ENCODE results near the gene POLR1H. TPM values are rescaled to one million over a fixed set of nuclear protein-coding genes. Genes with fewer than 3 reads are reported as not detected.

Gene POLR1H
- total and polyA plus RNA-seq, 2 experiments from 2014 or later: 28.1 to 93.6 TPM

DNA sequence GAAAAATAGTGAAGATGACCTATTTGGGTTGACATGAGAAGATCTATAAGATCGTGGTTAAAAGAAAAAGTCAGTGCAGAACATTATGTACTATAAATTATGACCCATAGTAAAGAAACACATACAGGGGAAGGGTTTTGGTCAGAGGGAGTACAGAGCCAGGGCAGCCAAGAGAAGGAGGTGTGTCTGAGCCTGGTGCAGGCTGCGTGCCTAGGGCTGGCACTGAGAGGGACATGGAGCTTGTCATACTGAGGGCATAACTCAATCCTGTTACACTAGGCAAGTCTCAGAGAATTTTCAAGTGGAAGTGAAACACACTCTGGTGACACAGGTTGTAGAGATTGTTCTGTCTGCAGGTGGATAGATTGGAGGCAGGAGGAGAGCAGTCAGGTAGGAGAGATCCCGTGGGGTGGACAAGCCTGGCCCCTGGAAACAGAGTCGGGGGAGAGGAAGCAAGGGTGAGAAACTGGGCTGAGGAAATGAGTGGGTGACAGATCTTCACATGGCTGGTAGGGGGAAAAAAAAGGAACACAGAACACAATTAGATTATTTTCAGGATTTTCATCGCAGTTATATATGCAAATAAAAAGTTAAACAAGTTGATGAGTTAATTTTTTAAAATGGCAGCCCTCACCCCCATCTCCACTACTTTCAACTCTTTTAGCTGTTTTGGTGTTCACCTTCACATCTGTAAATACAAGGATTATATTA lies 33.0 kb downstream of the POLR1H start (continued):
- TF ChIP-seq ZNF331 (CRISPR knock-in tag; IDR thresholded peaks at IDR 0.05; ENCODE audit: low read depth) (no peak), CREB1 (CRISPR knock-in tag; IDR thresholded peaks at IDR 0.05; ENCODE audit: low read depth) (no peak), ZNF114 (CRISPR knock-in tag; IDR thresholded peaks at IDR 0.05) (no peak), STAT1 (IDR thresholded peaks at IDR 0.05; ENCODE audit: unreplicated experiment) (no peak)

DNA sequence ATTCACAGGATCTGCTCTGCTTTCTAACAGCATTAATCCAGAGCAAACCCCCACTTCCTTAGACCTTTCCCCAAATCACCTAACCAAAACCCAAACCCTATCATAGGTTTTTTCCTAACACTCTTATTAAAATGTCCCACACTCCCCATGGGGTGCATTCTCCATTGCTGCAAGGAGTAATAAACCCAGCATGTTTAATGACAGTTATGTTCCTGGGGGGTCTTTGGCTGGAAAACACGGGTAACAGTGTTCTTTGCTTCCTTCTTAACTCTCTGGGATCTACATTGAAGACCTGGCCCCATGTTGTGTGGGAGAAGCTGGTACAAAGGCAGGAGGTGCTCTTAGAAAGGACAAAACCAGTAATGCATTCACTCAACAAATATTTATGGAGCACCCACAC lies 35.8 kb downstream of the POLR1H start:
- H3K27me3 ChIP-seq (ENCODE audit: insufficient read depth): peaks cover 90% of the 10 kb centered on the region
- H4K20me1 ChIP-seq (replicated peaks; ENCODE audit: insufficient read depth): no peaks in the 10 kb centered on the region
- peaks cover 19% of the 10 kb centered on the region for H3K4me1 ChIP-seq (ENCODE audit: insufficient read depth)
- no peak overlapping the region for H3K27ac ChIP-seq (ENCODE audit: low read depth)
- no peak overlapping the region for H3K4me2 ChIP-seq
- DNase-seq (ENCODE audit: low spot score) (no peak), ATAC-seq (no peak)
- Mint-ChIP-seq H3K27ac (no peak overlapping the region), H3K4me1 (peaks cover 22% of the 10 kb centered on the region), H3K9me3 (no peaks in the 10 kb centered on the region; the same call in 2 of the 3 replicates), H3K4me3 (no peak overlapping the region), H3K27me3 (ENCODE audit: insufficient read depth, low read depth, poor library complexity) (peaks cover 54% of the 10 kb centered on the region), H3K36me3 (ENCODE audit: low read depth) (no peaks in the 10 kb centered on the region; the same call in 2 of the 3 replicates)
- no peaks in the 10 kb centered on the region; the same call in 1 of the 2 replicates for H3F3A ChIP-seq (replicated peaks; ENCODE audit: low read depth)
- no peaks in the 10 kb centered on the region for H3K79me2 ChIP-seq (replicated peaks; ENCODE audit: insufficient read depth)
- H3K36me3 ChIP-seq (ENCODE audit: insufficient read depth): no peaks in the 10 kb centered on the region
- no peaks in the 10 kb centered on the region for H3K9me2 ChIP-seq (ENCODE audit: insufficient read depth)
- no peak overlapping the region for H2AFZ ChIP-seq
- H3K4me3 ChIP-seq: no peak overlapping the region
- TF ChIP-seq POLR2AphosphoS5 (IDR thresholded peaks at IDR 0.05; ENCODE audit: low read depth): no peak
- TF ChIP-seq ZNF331 (CRISPR knock-in tag; IDR thresholded peaks at IDR 0.05; ENCODE audit: low read depth): no peak
- no peak for TF ChIP-seq JUNB (IDR thresholded peaks at IDR 0.05; ENCODE audit: unreplicated experiment)
- TF ChIP-seq EZH2 (IDR thresholded peaks at IDR 0.05; ENCODE audit: low read depth, unreplicated experiment): no peak
- TF ChIP-seq ZNF114 (CRISPR knock-in tag; IDR thresholded peaks at IDR 0.05): no peak
- TF ChIP-seq STAT1 (IDR thresholded peaks at IDR 0.05; ENCODE audit: unreplicated experiment): no peak
- TF ChIP-seq NANOG (IDR thresholded peaks at IDR 0.05; ENCODE audit: borderline replicate concordance): no peak
- TF ChIP-seq, protein P1, sequence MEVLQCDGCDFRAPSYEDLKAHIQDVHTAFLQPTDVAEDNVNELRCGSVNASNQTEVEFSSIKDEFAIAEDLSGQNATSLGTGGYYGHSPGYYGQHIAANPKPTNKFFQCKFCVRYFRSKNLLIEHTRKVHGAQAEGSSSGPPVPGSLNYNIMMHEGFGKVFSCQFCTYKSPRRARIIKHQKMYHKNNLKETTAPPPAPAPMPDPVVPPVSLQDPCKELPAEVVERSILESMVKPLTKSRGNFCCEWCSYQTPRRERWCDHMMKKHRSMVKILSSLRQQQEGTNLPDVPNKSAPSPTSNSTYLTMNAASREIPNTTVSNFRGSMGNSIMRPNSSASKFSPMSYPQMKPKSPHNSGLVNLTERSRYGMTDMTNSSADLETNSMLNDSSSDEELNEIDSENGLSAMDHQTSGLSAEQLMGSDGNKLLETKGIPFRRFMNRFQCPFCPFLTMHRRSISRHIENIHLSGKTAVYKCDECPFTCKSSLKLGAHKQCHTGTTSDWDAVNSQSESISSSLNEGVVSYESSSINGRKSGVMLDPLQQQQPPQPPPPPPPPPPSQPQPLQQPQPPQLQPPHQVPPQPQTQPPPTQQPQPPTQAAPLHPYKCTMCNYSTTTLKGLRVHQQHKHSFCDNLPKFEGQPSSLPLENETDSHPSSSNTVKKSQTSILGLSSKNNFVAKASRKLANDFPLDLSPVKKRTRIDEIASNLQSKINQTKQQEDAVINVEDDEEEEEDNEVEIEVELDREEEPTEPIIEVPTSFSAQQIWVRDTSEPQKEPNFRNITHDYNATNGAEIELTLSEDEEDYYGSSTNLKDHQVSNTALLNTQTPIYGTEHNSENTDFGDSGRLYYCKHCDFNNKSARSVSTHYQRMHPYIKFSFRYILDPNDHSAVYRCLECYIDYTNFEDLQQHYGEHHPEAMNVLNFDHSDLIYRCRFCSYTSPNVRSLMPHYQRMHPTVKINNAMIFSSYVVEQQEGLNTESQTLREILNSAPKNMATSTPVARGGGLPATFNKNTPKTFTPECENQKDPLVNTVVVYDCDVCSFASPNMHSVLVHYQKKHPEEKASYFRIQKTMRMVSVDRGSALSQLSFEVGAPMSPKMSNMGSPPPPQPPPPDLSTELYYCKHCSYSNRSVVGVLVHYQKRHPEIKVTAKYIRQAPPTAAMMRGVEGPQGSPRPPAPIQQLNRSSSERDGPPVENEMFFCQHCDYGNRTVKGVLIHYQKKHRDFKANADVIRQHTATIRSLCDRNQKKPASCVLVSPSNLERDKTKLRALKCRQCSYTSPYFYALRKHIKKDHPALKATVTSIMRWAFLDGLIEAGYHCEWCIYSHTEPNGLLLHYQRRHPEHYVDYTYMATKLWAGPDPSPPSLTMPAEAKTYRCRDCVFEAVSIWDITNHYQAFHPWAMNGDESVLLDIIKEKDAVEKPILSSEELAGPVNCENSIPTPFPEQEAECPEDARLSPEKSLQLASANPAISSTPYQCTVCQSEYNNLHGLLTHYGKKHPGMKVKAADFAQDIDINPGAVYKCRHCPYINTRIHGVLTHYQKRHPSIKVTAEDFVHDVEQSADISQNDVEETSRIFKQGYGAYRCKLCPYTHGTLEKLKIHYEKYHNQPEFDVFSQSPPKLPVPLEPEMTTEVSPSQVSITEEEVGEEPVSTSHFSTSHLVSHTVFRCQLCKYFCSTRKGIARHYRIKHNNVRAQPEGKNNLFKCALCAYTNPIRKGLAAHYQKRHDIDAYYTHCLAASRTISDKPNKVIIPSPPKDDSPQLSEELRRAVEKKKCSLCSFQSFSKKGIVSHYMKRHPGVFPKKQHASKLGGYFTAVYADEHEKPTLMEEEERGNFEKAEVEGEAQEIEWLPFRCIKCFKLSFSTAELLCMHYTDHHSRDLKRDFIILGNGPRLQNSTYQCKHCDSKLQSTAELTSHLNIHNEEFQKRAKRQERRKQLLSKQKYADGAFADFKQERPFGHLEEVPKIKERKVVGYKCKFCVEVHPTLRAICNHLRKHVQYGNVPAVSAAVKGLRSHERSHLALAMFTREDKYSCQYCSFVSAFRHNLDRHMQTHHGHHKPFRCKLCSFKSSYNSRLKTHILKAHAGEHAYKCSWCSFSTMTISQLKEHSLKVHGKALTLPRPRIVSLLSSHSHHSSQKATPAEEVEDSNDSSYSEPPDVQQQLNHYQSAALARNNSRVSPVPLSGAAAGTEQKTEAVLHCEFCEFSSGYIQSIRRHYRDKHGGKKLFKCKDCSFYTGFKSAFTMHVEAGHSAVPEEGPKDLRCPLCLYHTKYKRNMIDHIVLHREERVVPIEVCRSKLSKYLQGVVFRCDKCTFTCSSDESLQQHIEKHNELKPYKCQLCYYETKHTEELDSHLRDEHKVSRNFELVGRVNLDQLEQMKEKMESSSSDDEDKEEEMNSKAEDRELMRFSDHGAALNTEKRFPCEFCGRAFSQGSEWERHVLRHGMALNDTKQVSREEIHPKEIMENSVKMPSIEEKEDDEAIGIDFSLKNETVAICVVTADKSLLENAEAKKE (CRISPR knock-in tag; IDR thresholded peaks at IDR 0.05): no peak
- no peak for TF ChIP-seq ETS1 (IDR thresholded peaks at IDR 0.05)
- no peak for TF ChIP-seq CREB1 (CRISPR knock-in tag; IDR thresholded peaks at IDR 0.05; ENCODE audit: low read depth)
- TF ChIP-seq, protein P2, sequence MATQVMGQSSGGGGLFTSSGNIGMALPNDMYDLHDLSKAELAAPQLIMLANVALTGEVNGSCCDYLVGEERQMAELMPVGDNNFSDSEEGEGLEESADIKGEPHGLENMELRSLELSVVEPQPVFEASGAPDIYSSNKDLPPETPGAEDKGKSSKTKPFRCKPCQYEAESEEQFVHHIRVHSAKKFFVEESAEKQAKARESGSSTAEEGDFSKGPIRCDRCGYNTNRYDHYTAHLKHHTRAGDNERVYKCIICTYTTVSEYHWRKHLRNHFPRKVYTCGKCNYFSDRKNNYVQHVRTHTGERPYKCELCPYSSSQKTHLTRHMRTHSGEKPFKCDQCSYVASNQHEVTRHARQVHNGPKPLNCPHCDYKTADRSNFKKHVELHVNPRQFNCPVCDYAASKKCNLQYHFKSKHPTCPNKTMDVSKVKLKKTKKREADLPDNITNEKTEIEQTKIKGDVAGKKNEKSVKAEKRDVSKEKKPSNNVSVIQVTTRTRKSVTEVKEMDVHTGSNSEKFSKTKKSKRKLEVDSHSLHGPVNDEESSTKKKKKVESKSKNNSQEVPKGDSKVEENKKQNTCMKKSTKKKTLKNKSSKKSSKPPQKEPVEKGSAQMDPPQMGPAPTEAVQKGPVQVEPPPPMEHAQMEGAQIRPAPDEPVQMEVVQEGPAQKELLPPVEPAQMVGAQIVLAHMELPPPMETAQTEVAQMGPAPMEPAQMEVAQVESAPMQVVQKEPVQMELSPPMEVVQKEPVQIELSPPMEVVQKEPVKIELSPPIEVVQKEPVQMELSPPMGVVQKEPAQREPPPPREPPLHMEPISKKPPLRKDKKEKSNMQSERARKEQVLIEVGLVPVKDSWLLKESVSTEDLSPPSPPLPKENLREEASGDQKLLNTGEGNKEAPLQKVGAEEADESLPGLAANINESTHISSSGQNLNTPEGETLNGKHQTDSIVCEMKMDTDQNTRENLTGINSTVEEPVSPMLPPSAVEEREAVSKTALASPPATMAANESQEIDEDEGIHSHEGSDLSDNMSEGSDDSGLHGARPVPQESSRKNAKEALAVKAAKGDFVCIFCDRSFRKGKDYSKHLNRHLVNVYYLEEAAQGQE (IDR thresholded peaks at IDR 0.05; ENCODE audit: unreplicated experiment): no peak
- TF ChIP-seq CTCF (conservative IDR thresholded peaks at IDR 0.05; ENCODE audit: low read depth in 2 of 2): no peak

Data from GM23338 (cell line).